ENCODE measurements around the gene HDGF. TPM values are rescaled to one million over a fixed set of nuclear protein-coding genes. Genes with fewer than 3 reads are reported as not detected.
A peak's percentile ranks its signal among the peaks of the same experiment; 100 is the strongest.

The HDGF gene
- total and polyA plus RNA-seq, 9 of the 15 experiments (the other 6 are each of a cell fraction or from before 2014, with no cell fraction given), result 38.8 to 601 (median 400) TPM

GRCh38 chr1:156693848-156694689 lies 57.4 kb downstream of the HDGF start (continued):
- TF ChIP-seq CUX1 (CRISPR knock-in tag; IDR thresholded peaks at IDR 0.05) (0 out of 2 replicates have a peak, but pooled peaks have one; percentile 31), ZNF699 (CRISPR knock-in tag; IDR thresholded peaks at IDR 0.05; ENCODE audit: insufficient replicate concordance) (no peak), SMARCE1 (IDR thresholded peaks at IDR 0.05) (0 out of 2 replicates have a peak, but pooled peaks have one; percentile 29), PHF8 (IDR thresholded peaks at IDR 0.05; ENCODE audit: borderline replicate concordance, low read length) (peak; percentile 31; the same call in 1 of the 2 replicates), OTX1 (CRISPR knock-in tag; IDR thresholded peaks at IDR 0.05) (no peak), KLF13 (tag; IDR thresholded peaks at IDR 0.05; ENCODE audit: borderline replicate concordance, low read depth) (0 out of 2 replicates have a peak, but pooled peaks have one; percentile 47), CBFB (CRISPR knock-in tag; IDR thresholded peaks at IDR 0.05) (peak; percentile 81; the same call in 1 of the 2 replicates), EP400 (IDR thresholded peaks at IDR 0.05) (no peak), CTBP1 (IDR thresholded peaks at IDR 0.05; ENCODE audit: borderline replicate concordance) (peak; percentile 67), PURB (CRISPR knock-in tag; IDR thresholded peaks at IDR 0.05; ENCODE audit: low read depth) (no peak), NFIX (CRISPR knock-in tag; IDR thresholded peaks at IDR 0.05; ENCODE audit: low read depth) (no peak), ATF1 (CRISPR knock-in tag; IDR thresholded peaks at IDR 0.05) (no peak), ATF1 (tag; IDR thresholded peaks at IDR 0.05) (peak; percentile 35; the same call in 1 of the 2 replicates), ARHGAP35 (IDR thresholded peaks at IDR 0.05; ENCODE audit: partially characterized antibody) (no peak), ZBTB11 (CRISPR knock-in tag; IDR thresholded peaks at IDR 0.05) (no peak; a peak in 1 of 6 replicates)

All from K562 (cell line).